ENCODE data around the gene PLAGL2.
"Not testable (repeated sequence)": the region's sequence is repeated elsewhere in the genome, so short reads cannot be mapped to it uniquely, and the experiment has no call there.

Gene PLAGL2, protein sequence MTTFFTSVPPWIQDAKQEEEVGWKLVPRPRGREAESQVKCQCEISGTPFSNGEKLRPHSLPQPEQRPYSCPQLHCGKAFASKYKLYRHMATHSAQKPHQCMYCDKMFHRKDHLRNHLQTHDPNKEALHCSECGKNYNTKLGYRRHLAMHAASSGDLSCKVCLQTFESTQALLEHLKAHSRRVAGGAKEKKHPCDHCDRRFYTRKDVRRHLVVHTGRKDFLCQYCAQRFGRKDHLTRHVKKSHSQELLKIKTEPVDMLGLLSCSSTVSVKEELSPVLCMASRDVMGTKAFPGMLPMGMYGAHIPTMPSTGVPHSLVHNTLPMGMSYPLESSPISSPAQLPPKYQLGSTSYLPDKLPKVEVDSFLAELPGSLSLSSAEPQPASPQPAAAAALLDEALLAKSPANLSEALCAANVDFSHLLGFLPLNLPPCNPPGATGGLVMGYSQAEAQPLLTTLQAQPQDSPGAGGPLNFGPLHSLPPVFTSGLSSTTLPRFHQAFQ

DNA sequence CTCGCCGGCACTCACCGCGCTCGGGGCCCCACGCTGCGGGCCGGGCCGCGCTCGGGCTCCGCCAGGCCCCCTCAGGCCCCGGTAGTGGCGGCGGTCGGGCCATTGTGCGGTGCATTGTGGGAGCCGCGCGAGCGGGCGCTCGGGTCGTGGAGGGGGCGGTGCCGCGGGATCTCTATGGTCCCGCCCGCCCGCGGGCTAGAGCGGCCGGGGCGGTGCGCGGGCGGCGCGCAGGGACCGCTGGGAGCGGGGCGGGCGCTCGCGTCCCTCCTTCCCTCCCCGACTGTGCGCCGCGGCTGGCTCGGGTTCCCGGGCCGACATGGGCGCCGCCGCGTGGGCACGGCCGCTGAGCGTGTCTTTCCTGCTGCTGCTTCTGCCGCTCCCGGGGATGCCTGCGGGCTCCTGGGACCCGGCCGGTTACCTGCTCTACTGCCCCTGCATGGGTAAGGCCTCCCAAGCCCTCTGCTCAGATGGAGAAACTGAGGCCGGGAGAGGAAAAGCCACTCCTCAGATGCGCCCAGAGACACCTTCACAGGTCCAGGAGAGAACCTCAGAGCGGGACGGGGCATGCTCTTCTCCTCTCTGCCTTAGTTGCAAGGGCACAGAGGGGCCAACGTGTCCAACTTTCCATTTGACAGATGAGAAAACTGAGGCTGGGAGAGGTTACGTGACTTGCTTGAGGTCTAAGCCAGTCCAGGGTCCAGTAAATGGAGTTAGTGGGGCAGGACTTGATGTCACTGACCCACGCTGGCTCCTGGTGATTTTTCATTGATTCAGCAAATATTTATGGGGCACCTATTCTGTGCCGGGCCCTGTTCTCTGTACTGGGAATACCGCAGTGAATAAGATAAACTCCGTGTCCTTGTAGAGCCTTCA lies at the start of gene PLAGL2, which contains the start of gene POFUT1:
Gene PLAGL2, minus strand, starts transcription at position 118 of the 873 bp plus-strand sequence. CDS start 5,565 bp downstream, outside the sequence.
Gene POFUT1, plus strand, starts transcription at position 255 of the 873 bp plus-strand sequence. Its CDS starts 62 bp downstream, at position 317.
- peak in 57 of 58 donors; percentile 23 to 90 (median 80) for DNase-seq

DNA sequence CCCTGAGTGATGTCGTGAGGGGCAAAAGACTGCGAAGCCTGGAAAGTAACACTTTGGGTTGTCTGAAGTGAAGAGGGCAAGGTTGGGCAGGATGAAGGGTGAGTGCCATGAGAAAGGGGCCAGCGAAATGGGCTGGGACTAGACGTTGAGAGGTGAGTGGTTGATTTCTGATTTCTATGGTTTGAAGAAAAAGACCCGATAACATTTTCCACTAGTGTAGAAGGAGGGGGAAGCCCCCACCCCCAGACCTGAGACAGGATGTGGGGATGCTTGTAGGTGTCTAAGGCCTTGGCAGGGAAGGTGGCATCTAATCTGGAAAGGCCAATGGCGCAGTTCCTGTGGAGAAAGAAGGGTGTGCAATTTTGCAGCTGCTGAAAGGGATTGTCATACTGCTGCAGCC lies 44.6 kb upstream of the PLAGL2 start:
- DNase-seq = no peak

DNA sequence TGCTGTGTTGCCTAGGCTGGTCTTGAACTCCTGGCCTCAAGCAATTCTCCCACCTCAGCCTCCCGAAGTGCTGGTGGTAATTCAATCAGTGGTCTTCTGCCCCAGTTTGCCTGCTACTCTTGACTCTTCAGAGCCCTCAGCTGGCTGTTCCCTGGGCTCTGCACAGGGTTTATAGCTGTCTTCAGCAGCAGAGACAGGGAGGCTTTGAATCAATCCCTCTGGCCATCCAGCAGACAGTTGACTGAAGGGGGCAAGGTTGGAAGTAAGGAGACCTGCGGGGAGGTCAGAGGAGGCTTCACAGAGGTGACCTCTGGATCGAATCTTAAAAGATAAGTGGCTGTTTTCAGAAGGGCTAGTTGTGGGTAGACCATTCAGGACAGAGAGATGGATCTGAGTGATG lies 43.9 kb upstream of the PLAGL2 start:
- DNase-seq = no peak

DNA sequence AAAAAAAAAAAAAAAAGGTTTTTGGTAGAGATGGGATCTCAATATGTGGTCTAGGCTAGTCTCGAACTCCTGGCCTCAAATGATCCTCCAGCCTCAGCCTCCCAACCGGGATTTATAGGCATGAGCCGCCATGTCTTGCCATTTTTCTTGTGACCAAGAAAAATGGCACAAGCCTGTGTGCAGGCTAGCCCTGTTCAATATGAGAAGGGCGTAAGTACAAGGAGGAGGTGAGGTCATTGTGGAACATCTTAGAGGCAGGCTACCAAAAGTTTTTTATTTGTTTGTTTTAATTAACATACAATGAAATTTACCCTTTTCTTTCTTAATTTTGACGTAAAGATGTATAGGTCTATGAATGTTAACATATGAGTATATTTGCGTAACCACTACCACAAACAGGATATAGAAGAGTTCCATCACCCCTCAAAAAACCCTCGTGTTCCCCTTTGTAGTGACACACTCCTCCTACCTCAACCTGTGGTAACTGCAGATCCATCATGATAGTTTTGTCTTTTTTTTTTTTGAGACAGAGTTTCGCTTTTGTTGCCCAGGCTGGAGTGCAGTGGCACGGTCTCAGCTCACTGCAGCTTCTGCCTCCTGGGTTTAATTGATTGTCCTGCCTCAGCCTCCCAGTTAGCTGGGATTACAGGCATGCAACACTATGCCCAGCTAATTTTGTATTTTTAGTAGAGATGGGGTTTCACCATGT lies 41.6 kb upstream of the PLAGL2 start:
- no peak for DNase-seq

DNA sequence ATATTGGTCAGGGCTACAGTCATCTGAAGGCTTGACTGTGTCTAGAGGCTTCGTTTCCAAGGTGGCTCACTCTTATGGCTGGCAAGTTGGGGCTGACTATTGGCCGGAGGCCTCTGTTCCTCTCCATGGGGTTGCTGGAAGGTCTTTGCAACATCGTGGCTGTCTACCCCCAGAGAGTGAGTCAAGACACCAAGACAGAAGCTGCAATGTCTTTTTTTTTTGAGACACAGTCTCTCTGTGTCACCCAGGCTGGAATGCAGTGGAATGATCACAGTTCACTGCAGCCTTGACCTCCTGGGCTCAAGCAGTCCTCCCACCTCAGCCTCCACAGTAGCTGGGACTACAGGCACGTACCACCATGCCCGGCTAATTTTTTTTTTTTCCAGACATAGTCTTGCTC lies 40.5 kb upstream of the PLAGL2 start:
- no peak for DNase-seq

DNA sequence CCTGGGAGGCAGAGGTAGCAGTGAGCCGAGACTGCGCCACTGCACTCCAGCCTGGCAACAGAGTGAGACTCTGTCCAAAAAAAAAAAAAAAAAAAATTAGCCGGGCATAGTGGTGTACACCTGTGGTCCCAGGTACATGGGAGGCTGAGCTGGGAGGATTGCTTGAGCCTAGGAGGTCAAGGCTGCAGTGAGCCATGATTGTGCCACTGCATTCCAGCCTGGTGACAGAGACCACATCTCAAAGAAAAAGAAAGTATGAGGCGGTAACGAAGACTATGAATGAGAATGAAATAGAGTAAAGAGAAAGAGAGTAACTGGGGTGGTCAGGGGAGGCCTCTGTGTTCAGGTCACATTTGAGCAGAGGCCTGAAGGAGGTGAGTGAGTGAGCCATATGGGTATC lies 38.7 kb upstream of the PLAGL2 start:
- DNase-seq = not testable (repeated sequence)

DNA sequence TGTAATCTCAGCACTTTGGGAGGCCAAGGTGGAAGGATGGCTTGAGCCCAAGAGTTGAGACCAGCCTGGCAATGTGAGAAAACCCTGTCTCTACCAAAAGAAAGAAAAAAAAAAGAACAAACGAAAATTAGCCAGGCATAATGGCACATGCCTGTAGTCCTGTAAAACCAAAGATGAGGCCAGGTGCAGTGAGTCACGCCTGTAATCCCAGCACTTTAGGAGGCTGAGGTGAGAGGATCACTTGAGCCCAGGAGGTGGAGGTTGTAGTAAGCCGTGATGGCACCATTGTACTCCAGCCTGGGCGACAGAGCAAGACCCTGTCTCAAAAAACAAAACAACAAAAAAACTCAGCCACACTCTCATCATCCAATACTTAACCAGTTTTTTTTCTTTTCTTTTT lies 37.4 kb upstream of the PLAGL2 start:
- no peak for DNase-seq

DNA sequence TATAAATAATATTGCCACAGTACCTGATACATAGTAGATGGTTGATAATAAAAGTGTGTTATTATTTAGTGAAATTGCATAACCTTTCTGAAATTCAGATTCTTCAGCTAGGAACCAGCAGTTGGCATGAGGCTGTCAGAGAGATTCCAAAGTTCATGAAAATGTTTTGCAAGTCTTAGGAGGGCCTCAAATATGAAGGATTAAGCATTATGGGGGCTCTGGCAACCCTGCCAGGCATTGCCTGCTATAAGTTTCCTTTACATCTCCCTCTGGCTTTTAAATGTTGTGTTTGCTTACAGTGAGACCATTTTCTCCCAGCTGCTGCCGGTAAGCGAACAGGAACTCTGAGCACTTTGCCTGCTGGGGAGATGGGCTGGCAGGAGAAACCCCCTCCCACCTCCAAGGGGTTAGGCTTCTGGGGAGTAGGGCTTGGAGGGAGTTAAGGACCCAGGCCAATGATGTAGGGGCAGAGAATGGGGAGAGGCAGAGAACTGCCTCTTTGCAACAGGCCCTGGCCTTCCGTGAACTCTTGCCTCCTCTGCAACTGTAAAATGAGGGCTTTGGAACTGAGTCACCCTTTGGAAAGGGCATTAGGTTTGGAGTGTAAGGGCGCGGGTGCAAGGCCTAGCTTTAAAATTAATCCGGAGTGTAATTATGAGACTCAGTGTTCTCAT lies 36.7 kb upstream of the PLAGL2 start:
- no peak for DNase-seq

DNA sequence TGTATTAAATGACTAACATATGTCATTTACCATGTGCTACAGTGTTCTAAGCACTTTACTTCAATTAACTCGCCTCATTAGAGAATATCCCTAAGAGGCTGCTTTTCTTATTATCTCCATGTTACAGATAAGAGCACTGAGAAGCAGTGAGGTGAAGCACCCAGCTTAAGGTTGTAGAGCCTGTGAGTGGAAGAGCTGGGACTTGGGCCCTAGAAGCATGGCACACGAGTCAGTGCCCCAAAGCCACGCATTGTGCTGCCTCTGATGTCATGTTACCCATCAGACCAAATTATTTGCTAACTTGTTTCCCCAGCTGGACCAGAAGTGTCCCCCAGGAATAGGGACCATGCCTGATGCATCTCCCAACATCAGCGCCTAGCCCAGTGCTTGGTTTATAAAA lies 34.3 kb upstream of the PLAGL2 start:
- no peak for DNase-seq

DNA sequence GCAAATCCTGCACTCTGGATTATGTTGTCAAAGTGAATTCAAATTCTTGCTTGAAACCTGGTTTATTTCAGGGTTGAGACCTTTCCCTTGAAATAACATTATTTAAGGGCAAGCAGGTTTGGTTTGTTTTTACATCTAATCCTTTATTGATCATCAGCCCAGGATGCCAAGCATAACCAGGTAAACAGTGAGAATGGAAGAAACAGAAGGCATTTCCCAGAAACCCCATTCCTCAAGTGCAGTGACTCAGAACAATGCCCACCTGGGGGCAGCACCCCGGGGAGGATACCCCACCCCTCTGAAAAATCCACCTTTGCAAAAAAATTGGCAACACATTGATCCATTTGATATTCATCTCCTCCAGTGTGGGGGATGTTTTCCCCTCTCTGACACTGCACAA lies 32.7 kb upstream of the PLAGL2 start:
- DNase-seq = no peak

DNA sequence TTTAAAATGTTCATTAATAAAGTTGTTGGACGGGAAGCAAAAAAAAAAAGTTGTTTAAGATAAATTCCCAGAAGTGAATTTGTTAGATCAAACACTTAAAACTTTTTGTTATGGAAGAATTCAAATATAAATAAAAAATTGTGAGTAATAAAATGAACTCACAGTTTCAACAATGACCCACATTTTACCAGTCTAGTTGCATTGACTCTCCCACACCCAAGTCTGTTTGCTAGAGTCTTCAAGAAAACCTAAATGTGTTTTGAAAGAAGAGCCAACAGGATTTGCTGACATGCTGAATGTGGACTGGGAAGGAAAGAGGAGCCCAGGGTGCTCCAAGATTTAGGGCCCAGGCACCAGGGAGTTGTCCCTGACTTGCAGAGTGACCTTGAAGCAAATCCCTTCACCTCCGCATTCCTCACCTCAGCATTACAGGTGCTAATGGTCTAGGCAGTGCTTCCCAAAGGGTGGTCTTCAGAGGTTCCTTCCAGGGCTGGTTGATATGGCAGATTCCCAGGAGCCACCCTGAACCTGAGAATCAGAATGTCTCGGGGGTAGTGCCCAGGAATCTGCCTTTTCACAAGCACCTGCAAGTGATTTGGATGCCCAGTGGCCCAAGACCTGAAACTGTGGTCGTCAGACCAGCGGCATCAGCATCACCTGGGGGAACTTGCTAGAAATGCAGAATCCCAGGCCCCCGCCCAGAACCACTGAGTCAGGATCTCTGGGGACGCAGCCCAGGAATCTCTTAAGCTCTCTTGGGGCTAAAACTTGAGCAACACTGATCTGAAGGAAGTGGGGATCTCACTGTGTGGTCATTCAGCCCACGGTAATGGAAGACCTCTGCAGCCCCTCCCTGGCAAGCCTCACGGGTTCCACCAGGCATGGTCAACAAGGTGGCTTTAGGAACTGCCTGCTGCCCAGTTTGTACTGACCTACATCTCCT lies 31.2 kb upstream of the PLAGL2 start:
- DNase-seq = no peak

DNA sequence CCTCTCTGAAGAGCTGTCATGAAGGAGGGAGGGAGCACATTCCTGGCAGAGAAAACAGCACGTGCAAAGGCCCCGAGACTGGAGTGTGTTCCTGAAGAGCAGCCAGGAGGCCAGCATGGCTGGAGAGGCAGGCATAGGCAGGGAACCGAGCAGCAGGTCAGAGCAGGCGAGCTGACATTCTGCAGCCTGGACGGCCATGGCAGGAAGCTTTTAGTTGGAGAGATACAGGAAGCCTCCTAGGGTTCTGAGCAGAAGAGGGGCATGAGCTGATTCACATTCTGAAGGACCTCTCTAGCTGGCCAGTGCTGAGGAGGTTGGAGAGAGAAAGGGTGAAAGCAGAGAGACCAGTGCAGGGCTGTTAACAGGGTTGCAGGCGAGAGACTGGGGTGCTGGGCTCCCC lies 29.9 kb upstream of the PLAGL2 start:
- DNase-seq = no peak

DNA sequence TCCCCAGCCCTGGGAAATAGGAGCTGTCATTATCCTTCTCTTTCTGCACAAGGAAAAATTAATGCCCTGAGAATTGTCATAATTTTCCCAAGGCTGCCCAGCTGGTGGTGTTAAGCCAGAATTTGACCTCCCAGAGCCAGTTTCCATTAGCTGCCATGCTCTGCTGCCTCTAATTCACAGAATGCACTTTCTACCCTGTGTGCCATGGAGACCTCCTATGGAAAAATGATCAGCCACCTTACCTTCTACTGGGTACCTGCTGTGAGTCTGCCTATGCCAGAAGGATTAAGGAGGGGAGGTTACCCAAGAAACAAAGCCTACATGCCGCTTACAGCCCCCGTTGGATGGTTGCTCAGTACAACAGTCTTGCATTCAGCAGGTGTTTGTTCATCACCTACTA lies 29.3 kb upstream of the PLAGL2 start:
- no peak for DNase-seq

DNA sequence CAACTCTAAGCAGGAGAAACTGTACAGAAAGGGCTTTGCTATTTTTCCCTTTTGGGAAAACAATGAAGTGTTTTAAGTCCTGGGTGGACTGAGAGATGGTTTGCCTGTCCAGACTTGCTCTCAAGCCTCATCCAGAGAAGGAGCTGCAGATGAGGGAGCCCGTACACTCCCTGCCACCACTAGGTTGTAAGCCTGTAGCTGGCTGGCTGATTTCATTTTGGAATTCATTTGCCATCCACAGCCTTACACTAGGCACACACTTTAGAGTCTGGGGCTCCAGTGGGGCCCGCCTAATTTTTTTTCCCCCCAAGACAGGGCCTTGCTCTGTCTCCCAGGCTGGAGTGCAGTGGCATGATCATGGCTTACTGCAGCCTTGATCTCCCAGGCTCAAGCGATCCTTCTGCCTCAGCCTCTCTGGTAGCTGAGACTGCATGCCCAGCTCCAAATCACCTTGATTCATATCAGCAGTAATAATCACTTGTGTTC lies 28.5 kb upstream of the PLAGL2 start:
- DNase-seq = no peak

DNA sequence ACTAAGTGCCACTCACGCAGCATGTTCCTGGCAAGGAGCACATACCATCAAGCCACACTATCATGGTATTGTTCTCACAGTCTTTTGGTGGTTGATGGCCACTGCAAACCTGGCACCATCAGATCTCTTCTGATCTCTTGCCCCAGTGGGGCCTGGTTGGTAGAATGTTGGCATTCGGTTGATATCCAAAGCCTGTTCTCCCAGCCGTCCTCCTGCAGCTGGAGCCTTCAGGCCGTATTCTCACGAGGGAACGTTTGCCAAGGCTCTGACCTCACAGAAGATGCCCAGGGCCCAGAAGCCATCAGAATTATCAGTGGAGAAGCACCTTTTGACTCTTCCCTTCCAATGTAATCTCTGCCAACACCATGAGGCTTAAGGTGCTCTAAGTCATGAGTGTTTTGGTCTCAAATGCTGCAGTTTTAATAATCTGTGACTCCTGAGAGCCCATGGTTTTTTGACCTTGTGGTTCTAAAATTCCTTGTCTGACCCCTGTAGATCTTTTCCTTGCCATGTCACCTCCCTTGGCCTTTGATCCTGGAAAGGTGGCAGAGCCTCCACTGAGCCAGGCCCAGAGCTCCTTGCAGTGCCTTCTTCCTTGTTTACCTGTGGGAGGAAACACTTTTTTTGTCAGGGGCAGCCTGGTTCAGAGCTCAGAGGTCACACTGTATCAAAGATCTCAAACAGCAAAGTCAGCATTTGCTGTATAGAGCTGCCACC lies 27.9 kb upstream of the PLAGL2 start:
- peak in 1 of 58 donors; percentile 3 for DNase-seq

DNA sequence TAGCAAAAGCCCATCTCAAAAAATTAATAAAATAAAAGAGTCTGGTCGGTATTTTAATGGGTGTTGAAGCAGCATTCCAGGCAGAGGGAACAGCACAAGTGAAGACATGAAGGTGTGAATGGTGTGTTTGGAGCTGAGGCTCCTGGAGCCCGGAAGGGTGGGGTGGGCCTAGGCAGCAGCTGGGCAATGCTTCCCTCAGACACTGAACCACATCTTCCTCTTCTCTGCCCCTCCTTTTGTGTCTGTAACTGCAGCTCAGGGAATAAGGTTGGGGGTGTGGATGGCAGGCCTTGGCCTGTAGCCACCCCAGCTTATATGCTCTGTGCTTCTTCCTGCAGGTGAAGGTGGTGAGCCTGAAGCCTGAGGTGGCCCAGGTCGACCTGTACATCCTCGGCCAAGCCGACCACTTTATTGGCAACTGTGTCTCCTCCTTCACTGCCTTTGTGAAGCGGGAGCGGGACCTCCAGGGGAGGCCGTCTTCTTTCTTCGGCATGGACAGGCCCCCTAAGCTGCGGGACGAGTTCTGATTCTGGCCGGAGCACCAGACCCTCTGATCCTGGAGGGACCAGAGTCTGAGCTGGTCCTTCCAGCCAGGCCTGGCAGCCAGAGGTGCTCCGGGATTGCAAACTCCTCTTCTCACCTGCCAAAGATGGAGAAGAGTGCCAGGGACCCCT lies 26.7 kb upstream of the PLAGL2 start:
- DNase-seq = no peak

DNA sequence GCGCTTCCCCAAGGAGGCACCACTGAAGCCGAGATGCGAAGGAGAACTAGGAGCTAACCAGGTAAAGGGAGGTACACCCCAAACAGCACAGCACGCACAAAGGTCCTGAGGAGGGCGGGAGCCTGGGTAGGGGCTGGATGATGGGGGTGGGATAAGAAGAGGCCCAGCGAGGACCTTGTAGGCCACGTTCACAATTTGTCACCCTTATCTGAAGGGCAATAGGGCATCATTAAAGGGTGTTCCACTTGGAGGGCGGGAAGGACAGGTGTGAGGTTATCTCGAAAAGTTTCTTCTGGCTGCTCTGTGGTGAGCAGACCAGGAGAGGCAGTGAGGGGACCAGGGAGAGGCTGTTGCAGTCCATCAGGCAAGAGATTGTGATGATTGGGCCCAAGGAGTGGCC lies 25.7 kb upstream of the PLAGL2 start:
- no peak for DNase-seq

DNA sequence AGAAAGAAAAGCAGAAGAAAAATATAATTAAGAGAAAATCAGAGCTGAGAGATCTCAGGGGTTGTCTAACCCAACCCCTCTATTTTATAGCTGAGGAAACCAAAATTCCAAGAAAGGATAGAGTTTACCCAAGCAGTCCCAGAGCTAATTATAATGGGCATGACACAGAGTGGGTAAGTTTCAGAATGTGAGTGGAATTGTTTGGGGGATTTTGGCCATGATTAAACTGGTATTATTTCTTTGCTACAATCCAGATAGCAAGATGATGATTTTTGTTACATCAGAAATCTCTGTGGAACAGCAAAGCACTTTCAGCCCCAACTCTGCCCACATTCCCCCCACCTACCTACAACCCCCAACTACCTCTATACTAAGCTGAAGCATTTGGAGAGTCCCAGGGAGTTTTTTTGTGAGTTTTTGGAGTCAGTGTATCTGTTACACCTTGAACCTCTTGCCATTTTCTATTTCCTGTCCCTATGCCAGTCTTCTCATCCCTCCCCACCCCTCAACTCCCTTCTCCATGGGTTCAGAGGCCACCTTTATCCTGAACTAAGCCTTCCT lies 24.9 kb upstream of the PLAGL2 start:
- DNase-seq = no peak

Data from anterior cingulate cortex (tissue), 58 donors.